Measurements from ENCODE around the gene SLC25A19. TPM values are rescaled to one million over a fixed set of nuclear protein-coding genes. Genes with fewer than 3 reads are reported as not detected.

SLC25A19 gene
- total RNA-seq: 10 to 100 TPM; 27.6 to 30.5 TPM

DNA sequence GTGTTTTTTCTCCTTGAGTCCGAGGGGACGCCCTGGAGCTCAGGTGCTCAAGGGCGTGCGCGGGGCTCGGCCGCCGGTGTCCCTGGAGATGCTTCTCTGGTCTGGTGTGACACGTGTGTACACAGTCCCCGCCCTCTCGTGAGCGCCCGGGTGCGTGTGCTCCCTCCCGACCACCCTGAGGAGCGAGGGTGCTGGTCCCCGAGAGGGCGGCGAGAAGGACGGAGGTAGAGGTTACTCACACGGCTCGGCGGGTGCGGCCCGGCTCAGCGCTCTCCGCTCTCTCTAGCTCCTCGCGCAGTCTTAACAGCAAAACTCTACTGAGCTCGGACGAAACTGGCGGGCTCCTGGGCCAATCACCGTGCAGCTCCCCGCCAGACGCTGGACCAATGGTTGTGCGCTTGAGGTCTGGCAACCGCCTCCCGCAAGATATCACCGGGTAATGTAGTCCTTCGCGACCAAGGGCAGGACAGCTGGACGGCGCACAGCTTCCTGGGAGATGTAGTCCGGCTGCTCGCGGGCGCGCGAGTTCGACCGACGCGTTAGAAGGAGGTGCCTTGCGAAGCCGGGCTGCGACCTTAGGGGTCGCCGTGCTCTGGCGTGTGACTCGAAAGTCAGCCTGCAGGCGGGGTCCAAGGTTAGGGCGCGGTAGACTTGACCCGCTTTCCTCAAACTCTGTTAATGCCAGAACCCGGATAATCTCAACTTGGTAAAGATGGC is at the start of gene SLC25A19:
Gene SLC25A19 (minus strand): TSS at position 319 of the 717 bp plus-strand sequence. CDS start 2,669 bp downstream, outside the sequence.
- H3K27me3 Mint-ChIP-seq: no peaks in the 10 kb centered on the region
- POLR2A ChIA-PET: interaction anchor here (0.7 to 1.8 kb wide), 5 partner anchors 15 to 123 kb away, joined by 3 to 20 read pairs (median 7); partner anchors contain the start of gene MIF4GD
- DNase-seq: peak; percentile 99
- CTCF ChIA-PET: interaction anchor here (0.6 to 3.0 kb wide), 14 partner anchors 8 to 235 kb away, joined by 3 to 50 read pairs (median 4); partner anchors contain the start of genes GGA3, MIF4GD and MRPS7
- peak within 1 kb of the TSS; percentile 98 for H3K4me3 Mint-ChIP-seq
- peak within 1 kb of the TSS; percentile 100 for H3K27ac Mint-ChIP-seq
- H3K36me3 Mint-ChIP-seq (ENCODE audit: low read depth): peaks cover 10% of the 10 kb centered on the region
- no peaks in the 10 kb centered on the region for H3K9me3 Mint-ChIP-seq
- peaks cover 22% of the 10 kb centered on the region for H3K4me1 Mint-ChIP-seq

- ChIA-PET POLR2A (no interaction called here), CTCF (interaction anchor here (0.8 to 4.3 kb wide), 9 partner anchors 10 to 74 kb away, joined by 3 to 19 read pairs (median 4); partner anchors contain the start of genes MIF4GD and SLC25A19)
- peak overlapping the region; percentile 52 for H3K4me3 Mint-ChIP-seq
- no peaks in the 10 kb centered on the region for H3K9me3 Mint-ChIP-seq
- H3K27ac Mint-ChIP-seq: peak overlapping the region; percentile 88
- H3K36me3 Mint-ChIP-seq (ENCODE audit: low read depth): peaks cover 16% of the 10 kb centered on the region
- peaks cover 74% of the 10 kb centered on the region for H3K4me1 Mint-ChIP-seq
- no peaks in the 10 kb centered on the region for H3K27me3 Mint-ChIP-seq
- peak; percentile 27 for DNase-seq
Measured at GRCh38 chr17:75338335-75338734, 49.1 kb upstream of the SLC25A19 start.

DNA sequence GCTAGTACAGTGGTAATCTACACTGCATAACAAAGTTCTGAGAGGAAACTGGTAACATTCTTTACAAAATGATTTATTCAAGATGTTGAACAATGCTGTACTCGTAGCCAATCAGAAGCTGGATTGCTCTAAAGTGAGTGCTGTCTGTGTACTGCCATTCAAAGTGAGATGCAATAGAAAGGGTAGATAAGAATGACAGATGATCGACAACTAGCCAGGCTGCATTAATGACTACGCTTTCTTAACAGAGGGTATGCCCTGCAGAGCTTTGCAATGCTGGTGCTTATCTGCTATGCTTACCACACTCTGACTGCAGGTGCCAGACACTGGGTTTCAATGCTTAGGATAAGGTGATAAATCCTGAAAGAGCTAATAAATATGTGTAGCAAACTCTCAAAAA is 46.1 kb upstream of the SLC25A19 start:
- H3K27me3 Mint-ChIP-seq: no peaks in the 10 kb centered on the region
- peak overlapping the region; percentile 74 for H3K27ac Mint-ChIP-seq
- H3K36me3 Mint-ChIP-seq (ENCODE audit: low read depth): peaks cover 29% of the 10 kb centered on the region
- no peak for DNase-seq
- H3K4me1 Mint-ChIP-seq: peaks cover 73% of the 10 kb centered on the region
- ChIA-PET POLR2A (no interaction called here), CTCF (interaction anchor here (0.5 to 4.3 kb wide), 5 partner anchors 9 to 79 kb away, joined by 3 to 19 read pairs (median 4); no protein-coding TSS in a partner anchor)
- no peaks in the 10 kb centered on the region for H3K9me3 Mint-ChIP-seq
- H3K4me3 Mint-ChIP-seq: no peak overlapping the region

DNA sequence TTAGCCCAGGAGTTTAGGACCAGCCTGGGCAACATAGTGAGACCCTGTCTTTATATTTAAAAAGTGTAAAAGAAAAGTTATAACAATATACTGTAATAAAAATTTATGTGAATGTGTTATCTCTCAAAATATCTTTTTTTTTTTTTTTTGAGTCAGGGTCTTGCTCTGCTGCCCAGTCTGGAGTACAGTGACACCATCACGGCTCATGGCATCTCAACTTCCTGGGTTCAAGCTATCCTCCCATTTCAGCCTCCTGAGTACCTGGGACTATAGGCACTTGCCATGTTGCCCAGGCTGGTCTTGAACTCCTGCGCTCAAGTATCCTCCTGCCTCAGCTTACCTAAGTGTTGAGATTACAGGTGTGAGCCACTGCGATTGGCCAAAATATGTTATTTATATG is 45.5 kb upstream of the SLC25A19 start:
- H3K27ac Mint-ChIP-seq: peak overlapping the region; percentile 74
- ChIA-PET CTCF (interaction anchor here (1.3 kb wide), 1 partner anchor 15 kb away, joined by 3 read pairs; no protein-coding TSS in a partner anchor), POLR2A (no interaction called here)
- H3K4me1 Mint-ChIP-seq: peaks cover 71% of the 10 kb centered on the region
- H3K9me3 Mint-ChIP-seq: no peaks in the 10 kb centered on the region
- H3K36me3 Mint-ChIP-seq (ENCODE audit: low read depth): peaks cover 25% of the 10 kb centered on the region
- H3K4me3 Mint-ChIP-seq: no peak overlapping the region
- no peaks in the 10 kb centered on the region for H3K27me3 Mint-ChIP-seq
- no peak for DNase-seq

DNA sequence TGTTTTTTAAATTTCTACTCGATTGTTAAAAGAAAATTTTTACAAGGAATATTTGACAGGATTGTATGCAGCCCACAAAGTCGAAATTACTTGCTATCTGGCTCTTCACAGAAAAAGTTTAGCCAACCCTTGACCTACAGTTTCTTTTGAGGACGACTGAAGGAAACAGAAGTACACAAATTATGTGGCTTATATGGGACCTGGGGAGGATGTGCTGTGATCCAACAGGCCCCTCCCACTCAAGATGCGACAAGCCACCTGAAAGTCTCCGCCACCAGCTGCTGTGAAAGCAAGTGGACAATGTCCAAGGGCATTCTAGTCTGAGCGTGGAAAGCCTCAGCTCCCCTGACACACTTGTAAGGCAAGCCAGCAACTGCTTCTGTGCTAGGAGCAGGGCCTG is 42.4 kb upstream of the SLC25A19 start:
- Mint-ChIP-seq H3K27ac (no peak overlapping the region), H3K4me1 (peaks cover 67% of the 10 kb centered on the region), H3K9me3 (no peaks in the 10 kb centered on the region), H3K36me3 (ENCODE audit: low read depth) (peaks cover 36% of the 10 kb centered on the region), H3K4me3 (no peak overlapping the region), H3K27me3 (no peaks in the 10 kb centered on the region)
- CTCF ChIA-PET: interaction anchor here (2.1 kb wide), 1 partner anchor 9 kb away, joined by 5 read pairs; no protein-coding TSS in a partner anchor
- DNase-seq: no peak
- POLR2A ChIA-PET: no interaction called here

DNA sequence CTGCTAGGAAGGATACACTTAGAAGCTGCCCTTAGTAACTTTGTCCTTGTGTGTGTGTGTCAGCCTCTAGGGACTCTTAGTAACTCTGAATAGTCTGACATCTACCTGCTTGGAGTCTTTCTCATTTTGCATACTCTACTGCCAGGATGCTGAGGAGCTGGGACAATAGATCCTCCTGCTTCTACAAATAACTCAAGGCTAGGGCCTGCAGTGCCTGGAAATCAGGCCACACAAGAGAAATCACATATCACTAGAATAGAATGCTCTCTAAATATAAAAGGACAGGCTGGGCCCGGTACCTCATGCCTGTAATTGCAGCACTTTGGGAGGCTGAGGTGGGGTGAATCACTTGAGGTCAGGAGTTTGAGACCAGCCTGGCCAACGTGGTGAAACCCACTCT is 38.5 kb upstream of the SLC25A19 start:
- no peaks in the 10 kb centered on the region for H3K9me3 Mint-ChIP-seq
- no peak for DNase-seq
- no peak overlapping the region for H3K4me3 Mint-ChIP-seq
- peaks cover 55% of the 10 kb centered on the region for H3K36me3 Mint-ChIP-seq (ENCODE audit: low read depth)
- H3K27me3 Mint-ChIP-seq: no peaks in the 10 kb centered on the region
- POLR2A ChIA-PET: no interaction called here
- CTCF ChIA-PET: no interaction called here
- H3K4me1 Mint-ChIP-seq: peaks cover 63% of the 10 kb centered on the region
- H3K27ac Mint-ChIP-seq: no peak overlapping the region

DNA sequence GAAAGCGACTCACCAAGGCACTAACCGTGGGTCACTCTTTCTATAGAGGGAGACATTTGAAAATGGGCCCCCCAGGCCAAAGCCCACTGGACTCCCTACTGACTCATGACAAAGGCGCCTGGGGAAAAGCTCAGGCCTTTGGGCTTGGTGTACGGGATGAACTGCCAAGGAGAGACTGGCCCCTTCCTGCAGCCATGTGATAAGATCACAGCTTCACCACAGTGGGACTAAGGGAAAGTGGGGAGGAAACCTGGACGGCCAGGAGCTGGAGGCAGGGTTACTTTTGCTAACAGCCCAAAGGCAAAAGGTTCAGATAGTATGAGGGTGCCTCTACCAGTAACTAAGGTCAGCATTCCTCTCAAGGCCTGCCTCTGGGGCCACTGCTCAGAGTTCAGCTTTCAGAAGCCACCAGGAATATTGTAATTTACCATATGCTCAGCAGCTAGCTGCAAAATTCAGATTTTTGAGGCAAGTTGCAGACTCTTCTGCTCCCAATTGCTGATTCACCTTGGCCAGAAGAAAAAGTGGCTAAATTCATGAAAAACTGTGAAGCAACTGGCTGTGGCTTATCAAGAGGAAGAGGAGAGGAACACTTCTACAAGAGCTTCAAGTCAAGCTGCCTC is 37.1 kb upstream of the SLC25A19 start:
- Mint-ChIP-seq H3K27me3 (no peaks in the 10 kb centered on the region), H3K36me3 (ENCODE audit: low read depth) (peaks cover 48% of the 10 kb centered on the region), H3K4me1 (peaks cover 49% of the 10 kb centered on the region), H3K9me3 (no peaks in the 10 kb centered on the region), H3K4me3 (no peak overlapping the region), H3K27ac (peak overlapping the region; percentile 60)
- POLR2A ChIA-PET: interaction anchor here (0.5 kb wide), 1 partner anchor 14 kb away, joined by 3 read pairs; no protein-coding TSS in a partner anchor
- DNase-seq: no peak
- CTCF ChIA-PET: interaction anchor here (0.5 to 2.0 kb wide), 8 partner anchors 10 to 86 kb away, joined by 3 to 7 read pairs (median 4); no protein-coding TSS in a partner anchor

DNA sequence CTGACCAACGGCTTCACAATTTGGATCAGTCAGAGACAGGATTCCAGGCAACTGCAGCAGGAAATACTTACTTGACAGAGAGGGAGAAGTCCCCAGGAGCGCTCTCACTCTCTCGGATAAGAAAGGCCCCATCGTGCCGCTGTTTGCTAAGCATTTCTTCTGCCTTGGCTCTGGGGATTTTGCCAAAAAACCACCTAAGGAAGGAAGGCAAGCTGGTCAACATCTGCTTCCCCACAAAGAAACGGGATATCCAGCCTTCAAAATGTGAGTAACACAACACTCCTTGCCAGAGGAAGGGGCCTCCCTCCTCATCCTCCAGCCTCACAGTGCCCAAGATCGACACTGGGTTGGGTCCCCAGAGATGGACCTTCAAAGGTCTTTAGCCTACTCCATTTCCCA is 36.6 kb upstream of the SLC25A19 start:
- Mint-ChIP-seq H3K27ac (peak overlapping the region; percentile 62), H3K36me3 (ENCODE audit: low read depth) (peaks cover 43% of the 10 kb centered on the region), H3K4me3 (no peak overlapping the region), H3K9me3 (no peaks in the 10 kb centered on the region), H3K27me3 (no peaks in the 10 kb centered on the region), H3K4me1 (peaks cover 44% of the 10 kb centered on the region)
- CTCF ChIA-PET: interaction anchor here (1.1 to 2.0 kb wide), 4 partner anchors 10 to 76 kb away, joined by 3 to 7 read pairs (median 4); no protein-coding TSS in a partner anchor
- no peak for DNase-seq
- POLR2A ChIA-PET: interaction anchor here (0.6 kb wide), 1 partner anchor 11 kb away, joined by 3 read pairs; no protein-coding TSS in a partner anchor

GRCh38 chr17:75325348-75325747 is 36.1 kb upstream of the SLC25A19 start:
- POLR2A ChIA-PET: interaction anchor here (0.6 kb wide), 1 partner anchor 10 kb away, joined by 3 read pairs; no protein-coding TSS in a partner anchor
- Mint-ChIP-seq H3K27ac (peak overlapping the region; percentile 62), H3K36me3 (ENCODE audit: low read depth) (peaks cover 43% of the 10 kb centered on the region), H3K27me3 (no peaks in the 10 kb centered on the region), H3K4me1 (peaks cover 41% of the 10 kb centered on the region), H3K9me3 (no peaks in the 10 kb centered on the region), H3K4me3 (no peak overlapping the region)
- CTCF ChIA-PET: interaction anchor here (0.9 to 2.0 kb wide), 2 partner anchors 9 to 69 kb away, joined by 3 to 5 read pairs; no protein-coding TSS in a partner anchor
- DNase-seq: no peak

DNA sequence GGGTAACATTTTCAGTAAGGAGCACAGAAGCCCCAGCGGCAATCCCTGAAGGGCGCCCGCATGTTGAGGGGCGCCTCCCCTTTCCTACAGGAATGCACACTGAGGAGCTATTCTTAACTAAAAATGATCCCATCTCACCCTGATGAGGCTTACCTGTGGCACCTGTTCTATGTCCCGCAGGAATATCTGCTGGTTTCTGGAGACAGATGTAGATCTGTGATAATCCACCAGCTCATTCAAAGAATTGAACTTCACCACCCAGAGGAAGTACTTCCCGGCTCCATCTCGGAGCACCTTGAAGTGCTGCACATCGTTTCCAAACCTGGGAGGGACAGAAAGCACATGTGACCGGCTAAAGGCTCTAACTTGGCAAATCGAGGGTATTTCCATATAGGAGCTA is 32.3 kb upstream of the SLC25A19 start:
- Mint-ChIP-seq H3K4me1 (peaks cover 36% of the 10 kb centered on the region), H3K9me3 (no peaks in the 10 kb centered on the region), H3K4me3 (no peak overlapping the region), H3K27ac (no peak overlapping the region), H3K27me3 (no peaks in the 10 kb centered on the region), H3K36me3 (ENCODE audit: low read depth) (peaks cover 41% of the 10 kb centered on the region)
- POLR2A ChIA-PET: no interaction called here
- no peak for DNase-seq
- CTCF ChIA-PET: interaction anchor here (1.0 to 3.4 kb wide), 6 partner anchors 9 to 76 kb away, joined by 3 to 19 read pairs (median 11); partner anchors contain the start of gene MIF4GD

- Mint-ChIP-seq H3K9me3 (no peaks in the 10 kb centered on the region), H3K36me3 (ENCODE audit: low read depth) (peaks cover 34% of the 10 kb centered on the region), H3K4me3 (no peak overlapping the region), H3K27me3 (no peaks in the 10 kb centered on the region), H3K4me1 (peaks cover 22% of the 10 kb centered on the region), H3K27ac (no peak overlapping the region)
- DNase-seq: no peak
- CTCF ChIA-PET: interaction anchor here (0.6 to 3.4 kb wide), 6 partner anchors 11 to 856 kb away, joined by 3 to 19 read pairs (median 4); partner anchors contain the start of gene MIF4GD
- POLR2A ChIA-PET: no interaction called here
Measured at GRCh38 chr17:75319904-75320691, 30.9 kb upstream of the SLC25A19 start.

DNA sequence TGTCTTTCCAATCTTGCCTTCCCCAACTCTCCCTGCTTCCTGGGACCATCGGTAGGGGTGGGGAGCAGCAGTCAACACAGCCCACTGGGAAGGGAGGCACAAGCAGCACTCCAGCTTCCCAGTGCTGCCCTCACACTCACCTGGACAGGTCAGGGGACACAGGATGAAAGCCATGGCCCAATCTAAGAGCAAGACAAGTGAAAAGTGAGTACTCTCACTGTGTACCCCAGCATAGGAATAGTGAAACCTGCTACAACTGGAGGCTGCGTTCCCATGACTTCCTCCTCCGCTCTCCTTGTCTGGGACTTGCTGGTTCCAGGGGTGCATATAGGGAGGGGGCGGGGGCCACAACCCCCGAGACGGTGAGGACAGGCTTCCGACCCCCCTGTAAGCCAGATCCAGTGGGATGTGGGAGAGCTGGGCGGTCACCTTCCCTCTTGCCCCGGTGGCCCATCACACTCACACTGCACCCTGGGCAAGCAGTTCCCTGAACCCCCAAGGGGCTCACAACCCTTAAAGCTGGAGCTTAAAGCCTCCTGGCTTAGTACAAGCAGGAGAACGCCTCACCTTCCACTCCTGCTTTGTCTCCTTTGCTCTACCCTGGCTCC is 29.5 kb upstream of the SLC25A19 start:
- CTCF ChIA-PET: interaction anchor here (1.2 kb wide), 1 partner anchor 12 kb away, joined by 3 read pairs; no protein-coding TSS in a partner anchor
- no peak overlapping the region for H3K27ac Mint-ChIP-seq
- no peak for DNase-seq
- no peaks in the 10 kb centered on the region for H3K9me3 Mint-ChIP-seq
- H3K27me3 Mint-ChIP-seq: no peaks in the 10 kb centered on the region
- H3K4me3 Mint-ChIP-seq: no peak overlapping the region
- H3K4me1 Mint-ChIP-seq: peaks cover 20% of the 10 kb centered on the region
- POLR2A ChIA-PET: no interaction called here
- peaks cover 27% of the 10 kb centered on the region for H3K36me3 Mint-ChIP-seq (ENCODE audit: low read depth)
